Measurements from ENCODE around the gene NUPR2.
"Not testable (repeated sequence)": the region's sequence is repeated elsewhere in the genome, so short reads cannot be mapped to it uniquely, and the experiment has no call there.

Gene NUPR2

DNA sequence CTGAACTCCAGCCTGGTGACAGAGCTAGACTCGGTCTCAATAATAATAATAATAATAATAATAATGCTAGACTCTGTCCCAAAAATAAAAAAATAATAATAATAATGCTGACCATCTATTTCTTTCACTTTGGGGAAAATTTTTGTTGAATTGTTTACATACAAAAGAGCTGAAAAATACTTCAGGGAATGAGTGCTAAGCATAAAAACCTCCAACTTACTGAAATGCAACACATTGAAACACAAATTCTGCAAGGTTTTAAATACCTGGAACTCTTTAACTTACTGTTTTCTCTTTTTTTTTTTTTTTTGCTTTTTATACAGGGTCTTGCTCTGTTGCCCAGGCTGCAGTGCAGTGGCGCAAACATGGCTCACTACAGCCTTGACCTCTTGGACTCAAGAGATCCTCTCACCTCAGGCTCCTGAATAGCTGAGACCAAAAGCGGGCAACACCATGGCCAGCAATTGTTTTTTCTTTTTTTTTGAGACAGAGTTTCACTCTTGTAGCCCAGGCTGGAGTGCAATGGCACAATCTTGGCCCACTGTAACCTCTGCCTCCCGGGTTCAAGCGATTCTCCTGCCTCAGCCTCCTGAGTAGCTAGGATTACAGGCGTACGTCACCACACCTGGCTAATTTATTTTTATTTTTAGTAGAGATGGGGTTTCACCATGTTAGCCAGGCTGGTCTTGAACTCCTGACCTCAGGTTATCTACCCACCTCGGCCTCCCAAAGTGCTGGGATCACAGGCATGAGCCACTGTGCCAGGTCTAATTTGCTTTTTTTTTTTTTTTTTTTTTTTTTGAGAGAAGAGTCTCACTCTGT is 17.8 kb downstream of the NUPR2 start:
- Mint-ChIP-seq H3K36me3 (ENCODE audit: low read depth) (peaks cover 62% of the 10 kb centered on the region), H3K27ac (peak overlapping the region; percentile 18)
- H3K27me3 Mint-ChIP-seq; H3K4me3 Mint-ChIP-seq; DNase-seq; H3K9me3 Mint-ChIP-seq; H3K4me1 Mint-ChIP-seq (ENCODE audit: low read depth): not testable (repeated sequence)

DNA sequence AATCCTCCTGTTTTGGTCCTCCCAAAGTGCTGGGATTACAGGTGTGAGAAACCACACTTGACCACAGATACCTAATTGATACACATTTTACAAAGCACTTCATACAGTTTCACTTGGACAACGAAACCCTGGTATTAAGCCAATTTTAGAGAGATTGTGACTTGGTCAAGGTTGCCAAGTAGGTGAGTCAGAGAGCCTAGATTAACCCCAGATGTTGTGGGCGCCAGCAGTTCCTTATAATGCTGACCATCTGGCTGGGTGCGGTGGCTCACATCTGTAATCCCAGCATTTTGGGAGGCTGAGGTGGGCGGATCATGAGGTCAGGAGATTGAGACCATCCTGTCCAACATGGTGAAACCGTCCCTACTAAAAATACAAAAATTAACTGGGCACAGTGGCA is 18.5 kb downstream of the NUPR2 start:
- H3K4me1 Mint-ChIP-seq (ENCODE audit: low read depth) = peaks cover 4% of the 10 kb centered on the region
- no peak for DNase-seq
- no peaks in the 10 kb centered on the region for H3K27me3 Mint-ChIP-seq
- no peak overlapping the region for H3K4me3 Mint-ChIP-seq
- no peaks in the 10 kb centered on the region for H3K9me3 Mint-ChIP-seq
- peaks cover 56% of the 10 kb centered on the region for H3K36me3 Mint-ChIP-seq (ENCODE audit: low read depth)
- no peak overlapping the region for H3K27ac Mint-ChIP-seq

DNA sequence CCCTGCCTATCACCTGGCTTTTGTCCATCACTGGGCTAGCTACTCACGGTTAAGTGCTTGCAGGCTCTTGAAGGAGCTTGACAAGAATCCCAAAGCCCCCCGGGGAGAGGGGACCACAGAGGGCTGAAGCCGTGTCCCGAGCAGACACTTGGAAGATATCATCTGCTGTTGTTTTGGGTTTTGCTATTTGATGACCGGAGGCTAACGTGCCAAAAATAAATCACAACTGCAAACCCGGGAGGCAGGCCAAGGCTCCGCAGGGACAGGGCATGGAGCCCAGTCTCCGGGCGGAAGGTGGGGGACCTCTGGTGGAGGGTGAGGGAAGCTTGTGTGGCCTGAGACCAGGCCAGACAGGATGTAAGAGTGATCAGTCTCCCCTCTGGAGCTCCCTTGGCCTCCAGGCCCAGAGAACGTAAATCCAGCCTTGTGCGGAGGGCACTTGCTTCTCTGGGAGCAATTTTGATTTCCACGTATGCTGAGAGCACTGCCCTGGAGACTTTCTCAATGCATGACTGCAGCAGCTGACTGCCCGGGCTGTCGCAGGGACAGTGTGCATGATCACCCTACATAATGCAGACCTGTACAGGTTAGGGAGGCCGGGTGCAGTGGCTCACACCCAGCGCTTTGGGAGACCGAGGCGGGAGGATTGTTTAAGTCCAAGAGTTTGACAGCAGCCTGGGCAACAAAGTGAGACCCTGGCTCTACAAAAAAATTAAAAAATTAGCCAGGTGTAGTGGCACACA is 23.3 kb downstream of the NUPR2 start, which contains the start of gene PHKG1:
TSS of gene PHKG1 (minus strand) at position 164 of the 743 bp plus-strand sequence. CDS start 4,011 bp downstream, outside the sequence.
- H3K36me3 Mint-ChIP-seq (ENCODE audit: low read depth) = peaks cover 34% of the 10 kb centered on the region
- no peaks in the 10 kb centered on the region for H3K27me3 Mint-ChIP-seq
- no peaks in the 10 kb centered on the region for H3K4me1 Mint-ChIP-seq (ENCODE audit: low read depth)
- no peak within 1 kb of the TSS for H3K27ac Mint-ChIP-seq
- H3K4me3 Mint-ChIP-seq = no peak within 1 kb of the TSS
- DNase-seq = no peak
- no peaks in the 10 kb centered on the region for H3K9me3 Mint-ChIP-seq

DNA sequence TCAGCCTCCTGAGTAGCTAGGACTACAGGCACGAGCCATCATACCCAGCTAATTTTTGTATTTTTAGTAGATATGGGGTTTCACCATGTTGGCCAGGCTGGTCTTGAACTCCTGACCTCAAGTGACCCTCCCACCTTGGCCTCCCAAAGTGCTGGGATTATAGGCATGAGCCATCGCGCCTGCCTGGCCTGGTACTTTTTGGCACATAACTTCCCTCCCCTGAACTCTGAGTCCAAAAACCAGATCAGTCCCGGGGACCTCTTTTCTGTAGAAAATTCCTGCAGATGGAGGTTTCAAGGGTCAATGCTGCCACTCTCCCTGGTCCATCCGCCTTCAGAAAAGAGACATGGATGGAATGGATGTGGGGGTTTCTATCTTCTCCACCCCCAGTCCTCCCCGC is 23.8 kb downstream of the NUPR2 start:
- DNase-seq; H3K4me1 Mint-ChIP-seq (ENCODE audit: low read depth); H3K27me3 Mint-ChIP-seq; H3K4me3 Mint-ChIP-seq; H3K27ac Mint-ChIP-seq; H3K9me3 Mint-ChIP-seq: not testable (repeated sequence)
- H3K36me3 Mint-ChIP-seq (ENCODE audit: low read depth) = peaks cover 34% of the 10 kb centered on the region

DNA sequence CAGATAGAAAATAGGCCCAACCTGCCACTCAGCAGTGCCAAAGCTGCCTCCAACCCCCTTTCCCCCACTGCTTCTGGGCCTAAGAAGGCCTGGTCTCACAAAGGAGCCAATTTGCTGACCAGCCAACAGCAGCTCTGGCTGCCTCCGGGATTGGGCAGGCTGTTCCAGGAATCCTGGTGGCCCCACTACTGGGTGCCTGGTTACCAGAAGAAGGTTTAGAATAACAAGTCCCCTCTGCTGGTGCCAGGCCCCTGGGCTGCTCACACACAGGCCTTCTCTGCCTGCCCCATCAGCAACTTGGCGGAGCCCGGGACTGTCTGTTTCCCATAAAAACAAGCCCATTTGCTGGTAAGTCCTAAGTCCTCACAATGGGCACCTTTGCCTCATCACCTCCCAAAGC is 24.6 kb downstream of the NUPR2 start:
- DNase-seq = no peak
- Mint-ChIP-seq H3K9me3 (no peaks in the 10 kb centered on the region), H3K27ac (no peak overlapping the region), H3K4me3 (no peak overlapping the region), H3K27me3 (no peaks in the 10 kb centered on the region), H3K4me1 (ENCODE audit: low read depth) (no peaks in the 10 kb centered on the region), H3K36me3 (ENCODE audit: low read depth) (peaks cover 36% of the 10 kb centered on the region)

DNA sequence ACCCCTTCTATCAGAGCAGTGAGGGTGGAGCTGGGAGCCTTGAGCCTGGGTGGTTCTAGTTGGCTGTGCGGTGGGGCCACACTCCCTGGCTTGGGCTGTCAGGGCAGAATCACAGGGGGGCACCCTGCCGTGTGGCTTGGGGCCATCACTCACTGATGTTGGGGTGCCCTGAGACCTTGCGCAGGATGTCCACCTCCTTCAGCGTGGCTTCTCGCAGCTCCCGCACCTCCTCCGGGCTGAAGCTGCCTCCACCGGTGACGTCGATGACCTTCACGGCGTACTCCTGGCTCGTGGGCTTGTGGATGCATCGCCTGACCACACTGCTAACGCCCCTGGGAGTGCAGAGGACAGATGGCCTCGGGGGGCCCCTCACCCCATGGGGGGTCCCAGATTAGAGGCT is 28.8 kb downstream of the NUPR2 start:
- Mint-ChIP-seq H3K9me3 (no peaks in the 10 kb centered on the region), H3K36me3 (ENCODE audit: low read depth) (peaks cover 67% of the 10 kb centered on the region), H3K27me3 (no peaks in the 10 kb centered on the region), H3K27ac (no peak overlapping the region), H3K4me3 (no peak overlapping the region), H3K4me1 (ENCODE audit: low read depth) (no peaks in the 10 kb centered on the region)
- no peak for DNase-seq

DNA sequence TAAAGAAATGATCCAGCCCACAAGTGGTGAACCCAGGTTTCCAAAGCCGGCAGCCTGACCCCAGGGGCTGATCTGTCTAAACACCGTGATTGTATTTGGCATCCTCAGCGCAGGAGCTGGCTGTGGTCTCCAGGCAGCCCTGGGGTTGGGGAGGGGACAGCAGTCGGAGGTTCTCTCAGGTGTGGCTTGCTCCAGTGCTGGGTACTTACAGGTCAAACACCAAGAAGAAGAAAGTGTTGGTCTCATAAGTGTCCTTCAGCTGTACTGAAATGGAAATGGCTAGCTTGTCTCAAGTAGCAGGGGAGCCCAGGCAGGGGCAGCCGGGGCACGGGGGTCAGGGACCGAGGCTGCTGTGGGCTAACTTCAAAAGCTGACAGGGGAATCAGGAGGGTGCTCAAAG is 29.5 kb downstream of the NUPR2 start:
- H3K4me3 Mint-ChIP-seq = no peak overlapping the region
- H3K4me1 Mint-ChIP-seq (ENCODE audit: low read depth) = no peaks in the 10 kb centered on the region
- no peak overlapping the region for H3K27ac Mint-ChIP-seq
- DNase-seq = no peak
- peaks cover 71% of the 10 kb centered on the region for H3K36me3 Mint-ChIP-seq (ENCODE audit: low read depth)
- H3K9me3 Mint-ChIP-seq = no peaks in the 10 kb centered on the region
- no peaks in the 10 kb centered on the region for H3K27me3 Mint-ChIP-seq

DNA sequence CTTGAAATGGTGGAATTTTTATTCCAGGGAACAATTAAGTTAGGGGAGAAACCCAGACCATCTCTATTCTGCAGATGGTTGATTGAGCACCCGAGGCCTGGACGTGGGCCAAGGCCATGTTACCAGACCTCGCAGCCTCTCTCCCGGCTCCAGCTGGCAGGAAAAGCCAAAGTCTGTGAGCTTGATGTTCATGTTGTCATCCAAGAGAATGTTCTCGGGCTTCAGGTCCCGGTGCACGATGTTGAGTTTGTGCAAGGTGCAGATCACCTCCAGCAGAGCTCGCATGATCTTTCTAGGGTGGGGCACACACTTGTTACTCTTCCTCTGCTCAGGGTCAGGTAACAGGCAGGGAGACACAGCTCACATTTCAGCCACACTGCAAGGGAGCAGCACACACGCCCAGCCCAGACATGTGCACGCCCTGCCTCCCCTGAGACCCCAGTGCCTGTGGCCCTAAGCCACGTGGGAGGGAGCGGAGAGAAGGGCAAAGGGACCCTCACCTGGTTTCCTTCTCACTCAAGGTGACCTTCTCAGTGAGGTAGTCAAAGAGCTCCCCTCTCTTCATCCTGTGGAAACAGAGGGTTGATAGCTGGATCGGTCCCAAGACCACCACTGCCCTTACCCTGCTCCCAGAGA is 32.9 kb downstream of the NUPR2 start:
- no peak for DNase-seq
- Mint-ChIP-seq H3K36me3 (ENCODE audit: low read depth) (peaks cover 90% of the 10 kb centered on the region), H3K4me3 (no peak overlapping the region), H3K27ac (peak overlapping the region; percentile 64), H3K9me3 (no peaks in the 10 kb centered on the region), H3K4me1 (ENCODE audit: low read depth) (no peaks in the 10 kb centered on the region), H3K27me3 (no peaks in the 10 kb centered on the region)

DNA sequence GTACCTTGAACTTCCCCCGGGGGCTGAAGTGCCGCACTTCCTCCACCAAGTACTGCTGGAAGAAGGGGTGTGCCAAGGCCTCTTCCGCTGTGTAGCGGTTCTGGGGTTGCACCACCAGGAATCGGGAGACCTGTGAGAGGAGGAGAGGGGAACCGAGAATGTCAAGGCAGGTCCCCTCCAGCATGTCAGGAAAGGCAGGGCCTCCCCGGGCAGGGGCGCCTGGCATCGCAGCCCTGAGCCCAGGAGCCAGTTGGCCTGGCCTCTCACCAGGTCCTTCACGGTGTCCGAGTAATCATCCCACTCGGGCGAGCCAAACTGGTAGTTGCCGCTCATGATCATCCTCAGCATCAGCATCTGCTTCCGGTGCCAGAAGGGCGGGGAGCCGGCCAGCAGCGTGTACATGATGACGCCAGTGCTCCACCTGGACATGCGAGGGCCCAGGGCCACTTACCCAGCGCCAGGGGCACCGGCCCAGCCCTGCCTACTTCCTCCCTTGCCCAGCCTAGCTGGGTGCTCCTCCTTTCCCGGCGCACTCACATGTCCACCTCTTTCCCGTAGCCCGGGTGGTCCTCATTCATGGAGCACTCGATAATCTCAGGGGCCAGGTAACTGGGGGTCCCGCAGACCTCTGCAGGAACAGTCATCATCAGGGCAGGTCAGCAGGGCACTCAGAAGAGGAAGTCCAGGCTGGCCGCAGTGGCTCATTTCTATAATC is 34.4 kb downstream of the NUPR2 start:
- DNase-seq = no peak
- H3K36me3 Mint-ChIP-seq (ENCODE audit: low read depth) = peaks cover 86% of the 10 kb centered on the region
- H3K9me3 Mint-ChIP-seq = no peaks in the 10 kb centered on the region
- no peaks in the 10 kb centered on the region for H3K27me3 Mint-ChIP-seq
- no peaks in the 10 kb centered on the region for H3K4me1 Mint-ChIP-seq (ENCODE audit: low read depth)
- H3K27ac Mint-ChIP-seq = peak overlapping the region; percentile 34
- H3K4me3 Mint-ChIP-seq = no peak overlapping the region

DNA sequence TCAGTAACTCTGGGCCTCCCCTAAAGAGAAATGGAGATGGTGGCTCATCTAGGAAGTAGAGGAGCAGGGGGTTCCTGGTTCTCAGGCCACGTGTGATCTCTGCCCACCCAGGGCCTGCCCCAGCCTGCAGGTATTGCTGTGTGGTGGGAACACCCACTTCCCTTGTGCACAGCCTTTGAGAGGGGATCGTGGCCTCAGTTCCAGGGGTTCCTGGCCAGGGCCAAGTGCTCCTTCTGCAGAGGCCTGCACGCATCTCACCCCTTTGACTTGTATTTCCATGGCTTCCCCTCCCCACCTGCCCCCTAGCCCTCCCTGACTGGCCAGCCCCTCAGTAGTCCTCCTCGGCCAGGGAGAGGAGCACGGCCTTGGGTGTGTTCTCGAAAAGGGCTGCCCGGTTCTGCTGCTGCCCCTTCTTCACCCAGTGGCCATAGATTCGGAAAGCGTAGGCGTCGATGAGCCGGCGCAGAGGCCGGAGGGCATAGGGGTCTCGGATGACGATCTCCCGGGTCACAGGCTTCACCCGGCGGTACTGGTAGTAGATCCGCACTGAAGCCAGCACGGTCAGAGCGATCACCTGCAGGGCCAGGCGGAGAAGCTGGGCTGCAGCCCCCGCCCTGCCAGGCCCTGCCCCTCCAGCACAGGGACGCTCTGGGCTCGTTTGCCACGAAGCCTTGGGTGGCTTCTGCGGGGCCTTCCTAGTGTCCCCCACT is 35.3 kb downstream of the NUPR2 start:
- H3K27me3 Mint-ChIP-seq; H3K4me3 Mint-ChIP-seq; H3K4me1 Mint-ChIP-seq (ENCODE audit: low read depth); H3K9me3 Mint-ChIP-seq; DNase-seq: not testable (repeated sequence)
- Mint-ChIP-seq H3K27ac (peak overlapping the region; percentile 44), H3K36me3 (ENCODE audit: low read depth) (peaks cover 85% of the 10 kb centered on the region)

DNA sequence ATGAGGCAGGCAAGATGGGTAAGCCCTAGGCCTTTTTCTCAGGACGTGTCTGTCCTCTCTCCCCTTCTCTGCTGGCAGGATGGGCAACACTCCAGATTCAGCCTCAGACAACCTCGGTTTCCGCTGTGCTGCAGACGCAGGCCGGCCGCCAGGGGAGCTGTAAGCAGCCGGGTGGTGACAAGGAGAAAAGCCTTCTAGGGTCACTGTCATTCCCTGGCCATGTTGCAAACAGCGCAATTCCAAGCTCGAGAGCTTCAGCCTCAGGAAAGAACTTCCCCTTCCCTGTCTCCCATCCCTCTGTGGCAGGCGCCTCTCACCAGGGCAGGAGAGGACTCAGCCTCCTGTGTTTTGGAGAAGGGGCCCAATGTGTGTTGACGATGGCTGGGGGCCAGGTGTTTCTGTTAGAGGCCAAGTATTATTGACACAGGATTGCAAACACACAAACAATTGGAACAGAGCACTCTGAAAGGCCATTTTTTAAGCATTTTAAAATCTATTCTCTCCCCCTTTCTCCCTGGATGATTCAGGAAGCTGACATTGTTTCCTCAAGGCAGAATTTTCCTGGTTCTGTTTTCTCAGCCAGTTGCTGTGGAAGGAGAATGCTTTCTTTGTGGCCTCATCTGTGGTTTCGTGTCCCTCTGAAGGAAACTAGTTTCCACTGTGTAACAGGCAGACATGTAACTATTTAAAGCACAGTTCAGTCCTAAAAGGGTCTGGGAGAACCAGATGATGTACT is 36.6 kb downstream of the NUPR2 start:
- Mint-ChIP-seq H3K27ac (peak overlapping the region; percentile 26), H3K36me3 (ENCODE audit: low read depth) (peaks cover 83% of the 10 kb centered on the region)
- DNase-seq = no peak

DNA sequence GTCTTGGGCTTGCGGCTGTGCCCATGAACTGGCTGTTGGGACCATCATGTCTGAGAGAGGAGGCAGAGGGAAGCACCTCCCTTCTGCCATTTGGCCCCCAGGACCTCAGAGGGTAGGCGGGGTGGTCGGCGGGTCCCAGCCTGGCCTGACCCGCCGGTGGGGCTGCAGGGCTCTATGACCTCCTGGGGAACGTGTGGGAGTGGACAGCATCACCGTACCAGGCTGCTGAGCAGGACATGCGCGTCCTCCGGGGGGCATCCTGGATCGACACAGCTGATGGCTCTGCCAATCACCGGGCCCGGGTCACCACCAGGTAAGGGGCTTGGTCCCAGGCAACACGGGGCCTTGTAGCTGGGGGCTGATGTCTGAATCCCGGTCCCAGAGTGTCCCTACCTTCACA is 38.0 kb downstream of the NUPR2 start:
- Mint-ChIP-seq H3K9me3 (no peaks in the 10 kb centered on the region), H3K27me3 (no peaks in the 10 kb centered on the region), H3K4me3 (no peak overlapping the region), H3K27ac (no peak overlapping the region), H3K4me1 (ENCODE audit: low read depth) (peaks cover 4% of the 10 kb centered on the region), H3K36me3 (ENCODE audit: low read depth) (peaks cover 85% of the 10 kb centered on the region)
- peak; percentile 21 for DNase-seq

More for the DNA sequence above, 36.6 kb downstream of the NUPR2 start:
- Mint-ChIP-seq H3K4me1 (ENCODE audit: low read depth) (no peaks in the 10 kb centered on the region), H3K4me3 (no peak overlapping the region), H3K27me3 (no peaks in the 10 kb centered on the region), H3K9me3 (no peaks in the 10 kb centered on the region)

DNA sequence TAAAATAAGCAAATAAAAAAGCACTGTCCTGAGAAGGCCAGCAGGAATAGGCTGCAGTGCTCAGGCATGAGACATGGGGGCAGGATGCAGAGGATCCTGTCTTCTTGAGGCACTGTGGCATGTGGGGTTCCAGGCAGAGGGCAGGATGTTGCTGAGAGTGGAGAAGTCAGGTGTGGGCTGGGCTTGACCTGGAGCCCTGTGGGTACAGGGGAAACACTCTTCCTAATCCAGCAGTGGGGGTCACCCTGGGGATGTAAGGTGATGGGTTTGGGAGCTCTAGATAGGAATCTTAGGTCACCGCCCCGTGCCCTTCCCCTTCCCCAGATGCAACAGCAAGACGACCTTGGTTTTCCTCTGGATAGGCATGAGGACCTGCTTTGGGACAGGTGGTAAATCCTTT is 38.5 kb downstream of the NUPR2 start:
- Mint-ChIP-seq H3K36me3 (ENCODE audit: low read depth) (peaks cover 87% of the 10 kb centered on the region), H3K27ac (peak overlapping the region; percentile 67), H3K4me3 (no peak overlapping the region), H3K4me1 (ENCODE audit: low read depth) (peaks cover 4% of the 10 kb centered on the region), H3K27me3 (no peaks in the 10 kb centered on the region), H3K9me3 (no peaks in the 10 kb centered on the region)
- DNase-seq = peak; percentile 12
